Activated gamma-delta T cell treated with anti-CD3 and anti-CD28 coated beads, Interleukin-2, amount 50 U/mL, for 16 hours (primary cell): ENCODE data around the gene RAB8B.
A peak's percentile ranks its signal among the peaks of the same experiment; 100 is the strongest.

Experiments used
- DNase-seq: peaks from one replicate; pipeline ENCODE4 v3.0.0-alpha.2; 2020; ENCODE audit warnings: low read depth

The RAB8B gene

DNA sequence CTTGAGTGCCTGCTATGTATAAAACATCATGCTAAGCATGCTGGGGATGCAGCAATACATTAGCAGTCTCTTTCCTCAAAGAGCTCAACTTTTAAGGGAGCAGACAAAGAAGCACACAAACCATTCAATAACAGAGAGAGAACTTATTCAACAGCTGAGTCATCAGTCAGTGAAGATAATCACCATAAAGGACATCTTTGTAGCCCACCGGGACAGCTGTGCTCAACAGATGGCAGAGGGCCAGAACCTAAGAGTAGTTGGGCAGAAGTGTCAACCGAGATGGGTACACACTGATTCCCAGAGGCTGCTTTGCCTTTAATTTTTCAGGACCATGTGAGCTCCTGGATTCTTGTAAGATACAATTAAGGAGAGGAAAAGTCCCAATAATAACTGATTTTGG is 4.2 kb upstream of the RAB8B start:
- no peak for DNase-seq

DNA sequence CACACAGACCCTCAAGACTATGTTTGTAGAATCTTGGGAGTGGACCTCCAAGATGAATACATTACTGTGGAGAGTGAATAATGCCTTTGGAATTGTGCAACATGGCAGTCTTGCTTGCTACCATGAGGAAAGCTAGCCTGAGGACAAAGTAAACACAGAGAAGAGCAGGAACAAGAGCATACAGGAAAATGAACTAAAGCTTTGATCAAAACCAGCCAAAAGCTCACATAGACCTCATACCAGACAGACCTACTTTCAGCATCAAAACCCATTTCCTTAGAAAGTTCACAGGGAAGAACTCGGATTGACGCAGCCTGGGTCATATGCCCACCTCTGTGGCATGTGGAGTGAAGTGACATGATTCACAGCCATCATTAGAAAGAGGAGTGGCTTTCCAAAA is 3.3 kb upstream of the RAB8B start:
- DNase-seq, result no peak

DNA sequence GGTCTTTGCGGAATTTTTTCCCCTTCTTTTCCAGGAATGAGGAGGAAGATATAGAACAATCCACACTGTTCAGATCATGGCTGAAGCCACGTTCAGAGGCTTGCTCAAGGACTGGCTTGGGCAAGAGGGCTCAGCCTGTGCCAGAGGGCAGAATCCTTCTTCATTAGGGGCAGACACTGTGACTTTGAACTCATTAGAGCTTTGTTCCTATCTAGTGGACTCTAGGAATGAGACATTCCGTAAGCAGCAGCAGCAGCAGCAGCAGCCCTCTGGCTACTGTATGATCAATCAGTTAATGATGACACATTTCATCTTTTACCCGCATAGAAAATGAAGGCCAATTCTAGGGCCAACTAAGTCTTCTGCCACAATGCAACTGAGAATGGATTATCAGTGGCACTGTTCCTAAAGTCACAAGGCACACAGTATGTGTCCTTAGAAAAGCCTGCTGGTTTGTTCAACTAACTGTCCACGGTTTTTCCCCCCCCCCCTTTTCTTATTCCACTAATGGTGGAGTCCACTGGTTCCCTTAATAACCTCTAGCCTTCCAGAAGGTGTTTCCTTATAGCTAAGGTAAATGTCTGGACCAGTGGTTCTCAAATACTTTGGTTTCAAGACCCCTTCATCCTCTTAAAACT is 1.7 kb upstream of the RAB8B start:
- no peak for DNase-seq

DNA sequence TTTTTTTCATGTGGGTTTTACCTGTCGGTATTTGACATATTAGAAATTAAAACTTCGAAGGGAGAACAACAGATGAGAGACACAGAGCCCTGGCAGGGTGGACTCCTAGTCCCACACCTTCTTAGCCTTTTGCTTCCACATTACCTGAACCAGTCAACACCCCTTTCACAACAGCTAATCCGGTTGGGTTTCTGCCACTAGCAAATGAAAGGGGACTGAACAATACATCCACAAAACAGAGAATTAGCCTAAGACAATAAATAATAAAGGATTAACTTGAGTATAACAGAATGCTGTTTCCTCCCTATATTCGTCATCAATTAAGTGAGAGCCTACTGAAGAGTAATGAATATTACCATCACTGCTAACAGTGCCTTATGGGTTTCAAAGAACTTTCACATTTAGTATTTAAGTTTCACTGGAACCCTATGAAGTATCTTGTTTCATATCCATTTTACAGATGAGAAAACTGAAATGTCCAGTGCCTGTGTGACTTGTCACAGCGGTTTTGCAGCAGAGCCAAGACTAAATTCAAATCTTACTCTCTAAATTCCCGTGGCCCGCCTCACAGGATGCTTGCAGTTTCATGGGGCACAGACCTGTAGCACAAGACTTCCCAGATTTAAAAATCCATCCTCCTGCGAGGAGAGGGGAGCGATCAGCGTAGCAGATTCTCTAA is 1.0 kb upstream of the RAB8B start:
- DNase-seq, result no peak

DNA sequence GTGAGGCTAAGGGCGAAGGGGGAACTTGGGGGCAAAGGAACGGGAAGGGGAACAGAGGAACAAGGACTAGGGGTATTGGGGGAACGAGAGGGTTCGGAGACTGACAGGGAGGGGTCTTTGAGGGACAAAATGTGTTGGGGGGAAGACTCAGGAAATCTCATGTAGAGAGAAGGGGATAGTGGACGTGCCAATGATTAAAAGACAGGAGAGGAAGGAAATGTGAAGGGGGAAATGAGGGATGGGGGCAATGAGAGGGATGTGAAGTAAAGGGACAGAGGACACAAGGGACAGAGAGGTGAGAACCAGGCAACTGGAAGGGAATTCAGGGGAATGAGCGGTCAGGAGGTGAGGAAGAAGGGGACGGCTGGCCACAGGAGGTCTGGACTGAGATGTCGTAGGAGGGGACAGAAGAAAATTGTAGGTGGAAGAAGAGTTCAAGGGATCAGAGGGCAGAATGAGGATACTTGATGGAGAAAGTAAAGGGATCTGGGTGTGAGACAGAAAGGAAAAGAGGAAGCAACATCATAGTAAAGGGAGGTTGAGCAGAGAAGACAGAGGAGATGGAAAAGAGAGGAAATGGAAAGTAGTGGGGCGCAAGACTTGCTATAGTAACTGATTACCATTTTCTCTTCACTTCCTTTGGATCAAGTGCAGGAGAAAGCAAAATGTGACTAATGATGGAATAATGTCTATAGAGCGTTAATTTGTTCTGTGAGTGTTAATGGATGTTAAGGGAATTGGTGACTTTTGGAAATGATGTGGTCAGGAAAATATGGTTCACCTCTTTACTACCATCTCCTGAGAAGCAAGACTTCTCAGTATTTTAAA is 749 bp downstream of the RAB8B start:
- no peak for DNase-seq

DNA sequence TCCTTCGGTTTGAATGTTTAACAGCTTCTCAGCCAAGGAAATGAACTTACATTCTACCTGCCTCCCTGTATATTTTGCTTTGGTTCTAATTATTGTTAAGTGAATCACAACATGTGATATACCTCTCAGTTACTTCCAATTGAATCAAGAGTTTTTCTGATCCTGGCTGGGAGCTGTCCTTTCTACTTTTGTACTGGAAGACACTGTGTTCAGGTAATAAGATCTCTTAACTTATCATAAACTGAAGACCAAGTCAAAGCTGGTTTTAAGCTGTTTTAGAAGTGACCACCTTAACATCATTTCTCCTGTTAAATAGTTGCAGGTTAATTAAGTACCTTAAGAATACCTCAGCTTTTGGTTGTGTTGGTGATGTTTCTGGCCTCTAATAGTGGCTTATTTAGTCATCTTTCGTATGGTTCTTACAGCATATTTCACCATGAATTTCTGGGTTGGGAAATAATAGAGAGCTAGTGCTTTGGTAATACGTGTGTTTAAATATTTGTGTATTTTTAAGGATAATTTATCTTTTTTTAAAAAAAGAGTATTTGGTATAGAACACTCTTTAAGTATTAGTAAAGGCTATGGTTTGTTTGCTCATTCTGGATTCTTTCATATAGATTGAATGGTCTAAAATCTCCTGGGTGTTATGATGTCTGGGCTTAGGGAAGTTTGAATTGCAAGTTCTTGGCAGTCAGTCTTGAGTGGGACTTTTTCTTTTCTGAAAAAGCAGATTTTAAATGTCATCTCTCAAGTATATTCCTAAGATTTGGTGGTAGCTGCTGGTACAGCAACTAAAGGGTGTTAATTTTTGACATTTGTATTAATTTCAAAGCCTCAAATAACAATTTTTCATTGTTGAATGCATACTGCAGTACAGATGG is 1.6 kb downstream of the RAB8B start:
- DNase-seq, result no peak

DNA sequence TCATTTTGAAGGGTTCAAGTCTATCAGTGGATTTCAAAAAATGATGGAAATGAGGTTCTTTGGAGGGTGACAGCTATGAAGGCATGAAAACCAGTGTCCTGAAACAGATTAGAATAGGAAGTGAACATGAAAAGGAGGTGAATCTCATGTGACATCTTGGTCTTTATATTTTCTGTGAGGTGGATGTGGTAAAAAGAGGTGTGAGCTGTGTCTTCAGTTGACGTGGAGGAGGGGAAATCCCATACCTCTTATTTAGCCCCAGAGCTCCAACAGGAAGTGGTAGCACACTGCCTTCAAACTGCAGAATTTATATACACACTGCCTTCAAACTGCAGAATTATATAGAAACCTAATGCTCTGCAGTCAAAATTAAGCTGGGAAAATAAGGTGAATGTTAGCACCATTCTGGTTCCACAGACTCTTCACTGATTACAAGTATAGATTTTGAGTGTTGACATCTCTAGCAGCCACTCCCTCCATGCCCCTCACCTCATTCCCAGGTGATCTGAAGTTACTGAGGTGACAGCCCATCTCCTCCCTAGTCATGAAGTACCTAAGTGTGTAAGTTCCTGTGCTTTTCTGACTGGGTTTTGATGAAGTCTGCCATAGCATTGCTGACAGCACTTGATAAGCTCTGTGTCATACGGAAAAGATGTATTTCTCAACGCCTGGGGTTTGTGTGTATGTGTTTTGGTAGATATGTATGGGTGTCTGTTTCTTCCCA is 2.7 kb downstream of the RAB8B start:
- peak; percentile 29 for DNase-seq

DNA sequence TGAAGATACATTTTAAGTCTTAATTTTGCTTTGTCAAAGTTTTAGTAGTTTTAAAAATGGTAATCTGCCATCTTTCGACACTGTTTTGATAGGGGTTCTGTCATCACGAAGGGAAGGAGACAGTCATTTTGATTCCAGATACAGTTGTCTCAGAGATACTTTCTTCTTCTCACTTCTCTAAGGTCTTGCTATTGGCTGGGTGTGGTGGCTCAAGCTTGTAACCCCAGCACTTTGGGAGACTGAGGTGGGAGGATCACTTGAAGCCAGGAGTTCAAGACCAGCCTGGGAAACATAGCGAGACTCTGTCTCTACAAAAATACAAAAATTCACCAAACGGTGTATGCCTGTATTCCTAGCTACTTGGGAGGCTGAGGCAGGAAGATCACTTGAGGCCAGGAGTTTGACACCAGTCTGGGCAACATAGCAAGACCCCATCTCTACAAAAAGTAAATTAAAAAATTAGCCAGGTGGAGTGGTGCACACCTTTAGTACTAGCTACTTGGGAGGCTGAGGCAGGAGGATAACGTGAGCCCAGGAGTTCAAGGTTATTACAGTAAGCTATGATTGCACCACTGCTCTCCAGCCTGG is 3.3 kb downstream of the RAB8B start:
- no peak for DNase-seq

DNA sequence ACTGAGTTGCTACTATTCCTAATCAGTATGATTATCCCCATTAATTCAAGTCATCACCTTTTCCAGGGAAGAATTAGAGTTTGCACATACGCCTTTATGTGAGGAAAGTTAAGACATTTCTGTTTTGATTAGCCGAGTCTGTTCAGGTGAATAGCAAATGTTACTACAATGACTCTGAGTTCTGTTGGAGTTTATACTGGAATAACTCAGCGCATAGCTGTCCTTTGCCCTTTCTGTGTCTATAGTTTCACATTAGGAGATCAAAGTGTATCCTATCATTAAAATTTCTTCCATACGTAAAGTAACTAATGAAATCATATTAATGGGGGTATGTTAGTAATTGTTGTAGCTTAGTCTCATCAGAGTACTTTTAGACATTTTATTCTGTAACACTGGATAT is 4.9 kb downstream of the RAB8B start:
- no peak for DNase-seq

DNA sequence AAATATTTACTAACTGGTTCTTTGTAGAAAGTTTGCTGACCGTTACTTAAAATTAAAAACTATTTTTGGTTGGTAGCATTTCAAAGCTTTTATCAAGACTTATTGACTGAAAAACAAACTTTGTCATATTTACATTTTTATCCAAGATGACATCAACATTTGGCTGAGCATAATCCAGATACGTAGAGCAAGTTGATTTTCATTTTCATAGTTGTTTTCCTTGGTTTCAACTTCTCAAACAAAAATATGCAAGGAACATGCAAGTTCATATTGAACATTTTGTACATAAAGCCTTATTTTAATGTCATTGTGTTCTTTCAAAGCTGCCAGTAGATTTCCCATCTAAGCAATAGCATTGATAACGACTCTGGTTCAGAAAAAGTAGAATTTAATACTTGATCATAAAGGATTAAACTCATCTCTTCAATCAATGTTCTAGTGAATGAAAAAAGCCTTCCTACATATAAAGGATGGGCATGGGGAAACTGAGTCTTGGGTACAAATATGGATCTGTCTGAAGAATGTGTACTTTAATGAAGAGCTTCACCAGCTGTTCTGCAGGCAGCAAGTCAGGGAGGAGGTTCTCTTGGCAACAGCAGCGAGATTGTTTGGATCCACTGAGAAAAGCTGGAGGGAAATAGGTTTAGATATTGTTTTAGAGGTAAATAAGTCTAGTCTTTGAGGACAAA is 5.6 kb downstream of the RAB8B start:
- DNase-seq, result no peak

DNA sequence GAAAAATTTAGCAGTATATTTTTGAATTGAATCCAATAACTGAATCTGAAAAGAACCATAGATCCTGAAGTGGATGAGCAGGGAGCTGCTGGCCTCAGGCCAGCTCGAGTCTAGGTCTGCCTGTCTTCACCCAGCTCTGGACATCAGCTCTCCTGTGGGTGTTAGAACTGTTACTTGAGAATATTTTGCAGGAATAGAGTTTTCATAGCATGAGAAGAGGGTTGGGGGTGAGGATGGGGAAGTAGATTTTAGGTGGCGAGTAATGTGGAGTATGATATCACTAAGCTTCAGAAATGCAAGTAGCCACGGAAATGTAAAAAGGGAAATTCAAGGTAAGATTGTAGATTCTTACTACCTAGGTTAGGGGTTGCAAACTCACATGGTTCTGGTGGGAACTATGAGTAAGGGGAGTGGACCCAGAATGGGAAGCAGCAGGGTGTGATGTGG is 6.2 kb downstream of the RAB8B start:
- no peak for DNase-seq

DNA sequence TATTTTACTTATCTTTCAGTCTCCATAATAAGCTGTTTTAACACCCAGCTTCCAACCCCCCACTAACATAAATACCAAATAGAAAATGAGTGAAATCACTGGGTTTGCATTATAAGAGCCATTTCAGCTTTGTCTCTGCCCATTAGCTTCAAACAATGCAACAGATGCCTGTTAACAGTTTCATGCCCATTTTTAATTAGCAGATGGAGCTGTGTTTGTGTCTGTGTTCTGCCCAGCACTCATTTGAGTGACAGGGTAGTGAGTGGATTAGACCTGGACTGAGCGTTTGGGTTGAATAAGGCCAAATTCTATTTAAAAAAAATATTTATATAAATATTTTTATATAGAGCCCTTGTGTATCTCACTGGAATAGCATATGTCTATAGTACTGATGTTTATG is 7.4 kb downstream of the RAB8B start:
- no peak for DNase-seq

DNA sequence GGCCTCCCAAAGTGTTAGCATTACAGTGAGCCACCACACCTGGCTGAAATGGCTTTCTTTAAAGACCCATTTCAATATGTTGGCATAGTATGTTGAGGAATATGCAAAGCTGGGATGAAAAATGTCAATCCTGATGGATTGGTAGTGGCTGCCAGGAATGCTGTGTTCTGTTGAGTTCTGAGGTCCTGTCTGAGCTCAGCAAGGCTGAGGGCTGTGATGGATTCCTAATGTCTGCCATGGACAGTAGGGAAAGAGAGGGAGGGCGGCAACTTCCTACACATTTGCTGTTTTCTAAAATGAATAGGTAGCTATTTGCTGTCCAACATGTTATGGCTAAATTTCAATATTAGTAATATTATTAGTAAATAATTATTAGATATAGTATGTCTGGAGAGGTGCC is 8.2 kb downstream of the RAB8B start:
- no peak for DNase-seq

DNA sequence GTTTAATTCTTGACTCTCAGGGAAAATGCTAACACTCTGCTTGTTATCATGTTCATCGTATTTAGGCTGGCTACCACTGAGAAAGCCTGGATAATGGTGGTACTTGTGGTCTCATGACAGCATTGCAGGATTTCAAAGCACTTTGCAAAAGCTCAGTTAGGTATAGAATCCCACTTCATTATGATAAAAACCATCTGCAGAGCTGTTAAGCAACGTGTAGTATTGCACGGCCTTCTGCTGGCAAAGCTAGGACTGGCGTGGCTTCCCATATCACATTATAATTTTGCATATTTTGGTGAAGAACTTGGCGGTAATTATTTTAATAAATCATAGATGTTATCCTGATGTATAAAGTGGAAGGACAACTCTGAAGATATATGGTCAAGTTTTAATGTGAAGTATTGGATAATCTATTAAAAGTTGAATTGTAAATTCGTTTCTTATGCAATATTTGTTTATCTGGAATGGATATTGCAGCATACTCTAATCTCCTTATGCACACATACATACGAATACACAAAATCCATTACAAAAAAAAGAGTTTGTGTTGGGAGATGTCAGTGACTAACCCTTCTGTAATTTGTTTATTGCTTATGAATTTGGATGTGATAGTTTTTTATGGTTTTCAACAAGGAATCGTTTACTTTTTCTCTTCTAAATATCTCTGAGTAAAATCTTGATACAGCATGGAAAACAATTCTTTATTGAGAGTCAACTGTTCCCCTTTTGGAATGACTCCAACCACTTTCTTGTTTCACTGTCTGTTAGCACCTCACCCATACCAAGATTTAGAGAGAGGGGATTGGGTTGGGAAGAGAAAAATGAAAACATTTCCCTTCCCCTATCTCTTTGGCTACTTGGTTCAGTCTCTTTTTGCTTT is 9.2 kb downstream of the RAB8B start:
- DNase-seq, result no peak

DNA sequence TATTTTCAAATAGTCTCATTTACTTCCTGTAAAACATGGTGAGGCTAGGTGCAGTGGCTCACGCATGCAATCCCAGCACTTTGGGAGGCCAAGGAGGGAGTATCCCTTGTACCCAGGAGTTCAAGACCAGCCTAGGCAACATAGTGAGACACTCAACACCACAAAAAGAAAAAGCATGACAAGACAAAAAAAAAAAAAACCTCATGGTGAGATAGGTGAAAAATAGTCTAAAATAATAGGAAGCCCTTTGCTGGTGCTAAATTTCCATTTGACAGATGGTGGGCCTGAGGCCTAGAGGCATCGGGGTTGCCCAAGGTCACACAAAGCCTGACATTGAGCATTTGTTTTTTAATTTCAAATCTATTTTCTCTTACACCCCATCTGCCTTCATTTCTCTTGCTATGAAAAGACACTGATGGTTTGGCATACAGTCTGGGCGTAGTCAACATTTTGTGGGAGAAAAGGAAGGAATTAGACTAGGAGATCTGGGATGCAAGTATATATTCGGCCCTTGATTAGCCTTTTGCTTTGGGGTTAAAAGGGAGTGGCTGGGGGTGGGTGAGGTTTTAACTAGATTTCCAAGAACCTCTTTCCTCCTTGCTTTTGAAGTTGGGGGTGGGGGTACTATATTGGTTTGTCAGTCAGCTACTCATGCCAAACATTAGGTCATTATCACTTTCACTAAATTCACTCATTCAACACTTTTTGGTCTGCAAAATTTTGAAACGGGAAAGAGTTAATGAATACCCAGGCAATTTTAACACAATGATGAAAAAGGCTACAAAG is 11.3 kb downstream of the RAB8B start:
- no peak for DNase-seq

DNA sequence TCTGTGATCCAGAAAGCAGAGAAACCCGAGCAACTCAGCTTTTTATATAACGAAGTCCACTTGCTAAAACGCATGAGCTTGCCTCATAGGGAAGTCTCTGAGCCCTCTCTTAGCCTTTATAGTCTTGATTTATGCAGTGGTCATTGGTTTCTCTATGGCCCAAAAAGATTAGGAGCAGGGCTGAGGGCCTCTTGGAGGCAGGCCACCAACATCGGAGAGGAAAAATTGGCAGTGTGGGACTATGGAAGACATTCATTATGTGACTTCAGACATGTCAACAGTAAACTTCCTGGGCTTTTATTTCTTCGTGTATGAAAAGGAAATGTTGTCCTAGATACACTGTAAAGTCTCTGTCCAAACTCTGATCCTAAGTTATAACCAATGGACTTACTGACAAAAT is 13.5 kb downstream of the RAB8B start:
- no peak for DNase-seq

DNA sequence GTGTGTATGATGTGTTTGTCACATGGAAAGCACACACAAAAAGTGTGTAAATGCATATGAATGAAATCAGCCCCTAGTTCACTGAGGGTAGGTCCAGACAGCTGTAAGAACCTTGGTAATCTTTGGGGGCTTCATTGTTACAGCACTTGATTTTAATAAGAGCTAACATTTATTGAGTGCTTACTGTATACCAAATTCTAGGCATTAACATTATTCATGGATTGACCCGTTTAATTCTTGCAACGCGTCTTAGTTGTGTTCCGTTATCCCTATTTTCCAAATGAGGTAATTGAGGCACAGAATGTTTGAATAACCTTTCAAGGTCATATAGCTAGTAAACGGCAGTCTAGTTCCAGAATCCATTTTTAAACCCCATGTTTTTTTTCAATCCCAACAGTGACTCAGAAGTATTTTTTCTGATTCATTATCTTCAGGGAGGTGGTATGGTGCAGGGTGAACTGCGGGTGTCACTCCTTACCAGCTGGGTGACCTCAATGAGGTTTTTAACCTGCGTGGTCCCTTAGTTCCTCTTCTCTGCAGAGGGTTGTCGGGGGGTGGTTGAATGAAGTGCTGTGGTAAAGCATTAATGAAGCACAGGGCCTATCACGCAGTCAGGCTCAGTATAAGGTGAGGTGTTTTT is 14.2 kb downstream of the RAB8B start:
- peak; percentile 39 for DNase-seq

DNA sequence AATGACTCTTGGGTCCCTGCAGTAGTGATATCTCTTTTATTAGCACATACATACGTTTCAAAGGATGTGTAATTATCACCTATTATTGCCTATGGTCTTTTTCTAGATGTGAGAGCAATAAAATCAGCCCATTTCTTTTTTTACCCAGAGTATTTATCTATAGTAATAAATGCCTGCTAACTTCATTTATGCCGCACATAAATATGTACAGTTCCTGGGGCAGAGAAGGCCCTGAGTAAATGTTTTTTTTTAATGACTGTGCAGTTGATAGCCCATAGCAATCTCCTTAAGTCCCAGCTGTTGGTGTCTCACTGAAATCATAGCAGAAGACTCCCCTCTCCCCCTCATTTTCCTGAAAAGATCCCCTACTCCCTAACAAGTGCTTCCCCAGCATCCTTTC is 16.7 kb downstream of the RAB8B start:
- no peak for DNase-seq
